CD4-positive, CD25-positive, alpha-beta regulatory T cell (primary cell): Measurements from ENCODE around the gene FOXN3. TPM values are rescaled to one million over a fixed set of nuclear protein-coding genes. Genes with fewer than 3 reads are reported as not detected.

Source experiments
- ATAC-seq, 2 donors: fragments of 150-1000 bp; cut with Tn5 transposase; one replicate each; pipeline ENCODE4 v1.10.0; 2021; ENCODE audit warnings: low read depth in 2 of 2, moderate number of reproducible peaks in 2 of 2, moderate library complexity in 1 of 2
- DNase-seq, 3 donors: peaks; one replicate each; pipeline versions ENCODE4 v3.0.0 to v3.0.0-alpha.2; 2012 to 2022; ENCODE audit warnings: mixed read lengths in 1 of 3
- H3K27ac ChIP-seq: one replicate; pipeline ENCODE4 v1.7.0; 2013; ENCODE audit warnings: mild to moderate bottlenecking, low read length; ENCODE audit not compliant: insufficient read depth, poor library complexity, severe bottlenecking
- H3K27me3 ChIP-seq: one replicate; pipeline ENCODE4 v1.7.0; 2013; ENCODE audit warnings: low read length; ENCODE audit not compliant: control insufficient read depth, insufficient read depth
- H3K36me3 ChIP-seq: one replicate; pipeline ENCODE4 v1.7.0; 2013; ENCODE audit warnings: mild to moderate bottlenecking, low read length, moderate library complexity; ENCODE audit not compliant: control insufficient read depth, insufficient read depth
- H3K4me1 ChIP-seq: 2 replicates; pipeline ENCODE4 v1.7.0; 2013; ENCODE audit warnings: mild to moderate bottlenecking, low read length; ENCODE audit not compliant: insufficient read depth, control insufficient read depth, poor library complexity, severe bottlenecking
- H3K4me3 ChIP-seq: one replicate; pipeline ENCODE4 v1.7.0; 2013; ENCODE audit warnings: low read depth, mild to moderate bottlenecking, low read length, moderate library complexity
- H3K9me3 ChIP-seq, 2 experiments: 1 replicate in 1 of 2; 2 replicates in 1 of 2; pipeline ENCODE4 v1.7.0; 2013; ENCODE audit warnings: low read length in 2 of 2, mild to moderate bottlenecking in 1 of 2, moderate library complexity in 1 of 2; ENCODE audit not compliant: control insufficient read depth in 2 of 2
- H3K27ac Mint-ChIP-seq, 3 donors: one replicate each; pipeline ENCODE4 v1.8.0; 2020 to 2022; ENCODE audit warnings: mild to moderate bottlenecking in 3 of 3, mixed read lengths in 3 of 3, moderate library complexity in 2 of 3
- H3K27me3 Mint-ChIP-seq: one replicate; pipeline ENCODE4 v1.8.0; 2022; ENCODE audit warnings: mild to moderate bottlenecking, mixed read lengths
- H3K36me3 Mint-ChIP-seq: one replicate; pipeline ENCODE4 v1.8.0; 2020; ENCODE audit warnings: mixed read lengths
- H3K4me1 Mint-ChIP-seq, 4 donors: one replicate each; pipeline ENCODE4 v1.8.0; 2020 to 2022; ENCODE audit warnings: mixed read lengths in 4 of 4, mild to moderate bottlenecking in 1 of 4
- H3K4me3 Mint-ChIP-seq, 4 donors: one replicate each; pipeline ENCODE4 v1.8.0; 2020 to 2022; ENCODE audit warnings: mild to moderate bottlenecking in 4 of 4, mixed read lengths in 4 of 4, moderate library complexity in 3 of 4
- H3K9me3 Mint-ChIP-seq, 7 donors: one replicate each; pipeline ENCODE4 v1.8.0; 2020 to 2022; ENCODE audit warnings: mixed read lengths in 7 of 7, mild to moderate bottlenecking in 3 of 7, moderate library complexity in 2 of 7
- polyA plus RNA-seq, 4 donors: library from polyadenylated mRNA; unstranded; fragments of 300-500 nt; fragmentation: Illumina TruSeq; gene quantifications; one replicate each; pipeline ENCODE4 v1.2.3, GENCODE V29; 2021
- total RNA-seq: library from RNA; stranded (reverse); gene quantifications from one replicate; pipeline ENCODE4 v1.2.3, GENCODE V29; 2022

FOXN3 gene
- total and polyA plus RNA-seq, 5 donors from 2014 or later = 108 to 203 (median 111) TPM

- Histone ChIP-seq H3K27me3 (no peaks in the 10 kb centered on the region), H3K36me3 (no peaks in the 10 kb centered on the region), H3K4me3 (no peak overlapping the region), H3K4me1 (peaks cover 2% of the 10 kb centered on the region), H3K9me3 (no peaks in the 10 kb centered on the region), H3K27ac (no peak overlapping the region)
- Mint-ChIP-seq H3K4me1 (peaks cover 44 to 78% (median 60%) of the 10 kb centered on the region in 4 donors), H3K4me3 (peak overlapping the region in 1 of 4 donors; percentile 6), H3K9me3 (no peaks in the 10 kb centered on the region), H3K27me3 (no peaks in the 10 kb centered on the region), H3K27ac (peak overlapping the region in 2 of 3 donors; percentile 14 to 57), H3K36me3 (peaks cover 18% of the 10 kb centered on the region)
- ATAC-seq = no peak
- DNase-seq = no peak
These were observed 190.1 kb downstream of the FOXN3 start for GRCh38 chr14:89226801-89227495.

- DNase-seq (peak in 1 of 3 donors; percentile 34), ATAC-seq (no peak)
- no peak overlapping the region for H3K4me3 ChIP-seq
- H3K36me3 ChIP-seq = no peaks in the 10 kb centered on the region
- H3K27me3 ChIP-seq = no peaks in the 10 kb centered on the region
- no peak overlapping the region for H3K27ac ChIP-seq
- peak overlapping the region in 2 of 3 donors; percentile 67 to 70 for H3K27ac Mint-ChIP-seq
- peaks cover 46 to 77% (median 60%) of the 10 kb centered on the region in 4 donors for H3K4me1 Mint-ChIP-seq
- peaks cover 12% of the 10 kb centered on the region for H3K36me3 Mint-ChIP-seq
- peaks cover 13% of the 10 kb centered on the region for H3K4me1 ChIP-seq
- H3K9me3 Mint-ChIP-seq = no peaks in the 10 kb centered on the region
- H3K9me3 ChIP-seq = no peaks in the 10 kb centered on the region
- no peak overlapping the region for H3K4me3 Mint-ChIP-seq
- H3K27me3 Mint-ChIP-seq = no peaks in the 10 kb centered on the region
These were observed 191.4 kb downstream of the FOXN3 start for GRCh38 chr14:89225607-89226006.

GRCh38 chr14:89221109-89221810, 195.8 kb downstream of the FOXN3 start:
- no peaks in the 10 kb centered on the region for H3K9me3 ChIP-seq
- H3K27ac Mint-ChIP-seq = peak overlapping the region in 2 of 3 donors; percentile 14 to 32
- peaks cover 6% of the 10 kb centered on the region for H3K36me3 ChIP-seq
- ATAC-seq = peak; percentile 82 to 89
- no peaks in the 10 kb centered on the region for H3K9me3 Mint-ChIP-seq
- peak overlapping the region in 3 of 4 donors; percentile 10 to 30 (median 29) for H3K4me3 Mint-ChIP-seq
- peaks cover 13% of the 10 kb centered on the region for H3K4me1 ChIP-seq
- H3K27ac ChIP-seq = no peak overlapping the region
- H3K4me1 Mint-ChIP-seq = peaks cover 21 to 55% (median 30%) of the 10 kb centered on the region in 4 donors
- no peaks in the 10 kb centered on the region for H3K27me3 Mint-ChIP-seq
- no peaks in the 10 kb centered on the region for H3K27me3 ChIP-seq
- H3K36me3 Mint-ChIP-seq = peaks cover 14% of the 10 kb centered on the region
- DNase-seq = peak in 2 of 3 donors; percentile 52 to 56
- H3K4me3 ChIP-seq = peak overlapping the region; percentile 34

GRCh38 chr14:89219051-89219450, 198.0 kb downstream of the FOXN3 start:
- Histone ChIP-seq H3K27ac (no peak overlapping the region), H3K4me3 (no peak overlapping the region), H3K36me3 (peaks cover 10% of the 10 kb centered on the region), H3K27me3 (no peaks in the 10 kb centered on the region), H3K9me3 (no peaks in the 10 kb centered on the region), H3K4me1 (peaks cover 13% of the 10 kb centered on the region)
- H3K36me3 Mint-ChIP-seq = peaks cover 13% of the 10 kb centered on the region
- H3K27me3 Mint-ChIP-seq = no peaks in the 10 kb centered on the region
- no peaks in the 10 kb centered on the region for H3K9me3 Mint-ChIP-seq
- H3K27ac Mint-ChIP-seq = no peak overlapping the region
- DNase-seq (no peak), ATAC-seq (no peak)
- H3K4me1 Mint-ChIP-seq = peaks cover 17 to 44% (median 22%) of the 10 kb centered on the region in 4 donors
- H3K4me3 Mint-ChIP-seq = no peak overlapping the region

- DNase-seq (no peak), ATAC-seq (no peak)
- peaks cover 13% of the 10 kb centered on the region for H3K4me1 ChIP-seq
- Mint-ChIP-seq H3K27me3 (no peaks in the 10 kb centered on the region), H3K4me1 (peaks cover 13 to 38% (median 23%) of the 10 kb centered on the region in 4 donors), H3K36me3 (peaks cover 10% of the 10 kb centered on the region), H3K9me3 (no peaks in the 10 kb centered on the region), H3K4me3 (no peak overlapping the region), H3K27ac (no peak overlapping the region)
- peaks cover 10% of the 10 kb centered on the region for H3K36me3 ChIP-seq
- H3K4me3 ChIP-seq = no peak overlapping the region
- H3K27ac ChIP-seq = no peak overlapping the region
- no peaks in the 10 kb centered on the region for H3K27me3 ChIP-seq
- H3K9me3 ChIP-seq = no peaks in the 10 kb centered on the region
These were observed 199.1 kb downstream of the FOXN3 start for GRCh38 chr14:89217891-89218290.

- H3K27ac Mint-ChIP-seq = no peak overlapping the region
- peaks cover 0 to 32% (median 19%) of the 10 kb centered on the region in 4 donors for H3K4me1 Mint-ChIP-seq
- DNase-seq = no peak
- Histone ChIP-seq H3K36me3 (peaks cover 13% of the 10 kb centered on the region), H3K9me3 (no peaks in the 10 kb centered on the region), H3K27me3 (no peaks in the 10 kb centered on the region), H3K4me1 (no peaks in the 10 kb centered on the region), H3K4me3 (no peak overlapping the region), H3K27ac (no peak overlapping the region)
- no peak overlapping the region for H3K4me3 Mint-ChIP-seq
- ATAC-seq = no peak
- no peaks in the 10 kb centered on the region for H3K27me3 Mint-ChIP-seq
- H3K36me3 Mint-ChIP-seq = peaks cover 8% of the 10 kb centered on the region
- no peaks in the 10 kb centered on the region for H3K9me3 Mint-ChIP-seq
These were observed 201.5 kb downstream of the FOXN3 start for GRCh38 chr14:89215531-89215930.

GRCh38 chr14:89215114-89215513, 201.9 kb downstream of the FOXN3 start:
- Mint-ChIP-seq H3K4me3 (no peak overlapping the region), H3K4me1 (peaks cover 0 to 34% (median 20%) of the 10 kb centered on the region in 4 donors), H3K27ac (no peak overlapping the region), H3K36me3 (peaks cover 9% of the 10 kb centered on the region), H3K9me3 (no peaks in the 10 kb centered on the region), H3K27me3 (no peaks in the 10 kb centered on the region)
- no peak for DNase-seq
- H3K4me3 ChIP-seq = no peak overlapping the region
- H3K9me3 ChIP-seq = no peaks in the 10 kb centered on the region
- no peak for ATAC-seq
- peaks cover 13% of the 10 kb centered on the region for H3K36me3 ChIP-seq
- no peaks in the 10 kb centered on the region for H3K4me1 ChIP-seq
- no peak overlapping the region for H3K27ac ChIP-seq
- H3K27me3 ChIP-seq = no peaks in the 10 kb centered on the region
